Endothelial cell of umbilical vein (primary cell): ENCODE measurements around the gene EVC2. TPM values are rescaled to one million over a fixed set of nuclear protein-coding genes. Genes with fewer than 3 reads are reported as not detected.

Experiments used
- BruUV-seq: library from RNA; stranded (reverse); fragments of 400-500 nt; replicated peaks from 2 replicates; lab custom pipeline; 2021; lab: Mats Ljungman, UMichigan
- CTCF ChIA-PET: fragments of 300-600, 350-600 bp; sonication (Branson Sonifier 250); formaldehyde crosslinking; loops from one replicate; lab custom pipeline; 2021; ENCODE audit warnings: antibody characterized with exemption, inconsistent platforms; lab: Charles Lee
- POLR2A ChIA-PET: fragments of 300-600, 350-600 bp; sonication (Branson Sonifier 250); formaldehyde crosslinking; loops from one replicate; lab custom pipeline; 2021; ENCODE audit warnings: antibody characterized with exemption, inconsistent platforms; lab: Charles Lee
- DNase-seq: peaks from one replicate; pipeline ENCODE4 v3.0.0-alpha.2; 2011; ENCODE audit warnings: low read depth, low spot score
- FAIRE-seq: peaks from 2 replicates; lab custom pipeline; 2011; peaks lifted over from hg19 to GRCh38; lab: Jason Lieb, UNC
- H2AFZ ChIP-seq: 2 replicates; pipeline ENCODE4 v1.6.0; 2012; ENCODE audit warnings: low read depth, low read length, control low read depth, inconsistent platforms
- H3K27ac ChIP-seq: 2 replicates; pipeline ENCODE4 v1.5.1; 2011; ENCODE audit warnings: low read depth, mild to moderate bottlenecking, control low read depth, low read length, moderate library complexity; ENCODE audit not compliant: insufficient read depth
- H3K27me3 ChIP-seq, 2 experiments: 2 replicates each; pipeline versions ENCODE4 v1.6.0 to v1.6.1; 2011; ENCODE audit warnings: low read length in 2 of 2, mixed read lengths in 1 of 2; ENCODE audit not compliant: control insufficient read depth in 2 of 2, insufficient read depth in 2 of 2
- H3K36me3 ChIP-seq, 2 experiments: 2 replicates in 1 of 2; 3 replicates in 1 of 2; pipeline ENCODE4 v1.5.1; 2011; ENCODE audit warnings: low read length in 2 of 2, mild to moderate bottlenecking in 1 of 2, moderate library complexity in 1 of 2; ENCODE audit not compliant: control insufficient read depth in 2 of 2, insufficient read depth in 2 of 2; ENCODE audit errors: extremely low read depth in 1 of 2
- H3K4me1 ChIP-seq: 3 replicates; pipeline ENCODE4 v1.5.1; 2011; ENCODE audit warnings: mild to moderate bottlenecking, low read length; ENCODE audit not compliant: control insufficient read depth, insufficient read depth; ENCODE audit errors: extremely low read depth
- H3K4me2 ChIP-seq: 2 replicates; pipeline ENCODE4 v1.6.1; 2011; ENCODE audit warnings: low read length, control low read depth, mixed read lengths; ENCODE audit not compliant: insufficient read depth
- H3K4me3 ChIP-seq, 3 experiments: fragments of 200-600 bp in 1 of 3; sonication (generic), shearing (Covaris generic) in 1 of 3; replicated peaks in 1 of 3; 2 replicates each; pipeline ENCODE4 v1.5.1; 2011 to 2016; ENCODE audit warnings: control low read depth in 3 of 3, low read length in 3 of 3, mild to moderate bottlenecking in 2 of 3, inconsistent platforms in 1 of 3, low read depth in 1 of 3, moderate library complexity in 1 of 3; ENCODE audit not compliant: insufficient read depth in 1 of 3
- H3K79me2 ChIP-seq: 2 replicates; pipeline ENCODE4 v1.6.0; 2012; ENCODE audit warnings: low read length, inconsistent platforms; ENCODE audit not compliant: control insufficient read depth, insufficient read depth
- H3K9ac ChIP-seq: replicated peaks from 2 replicates; pipeline ENCODE3; 2011; ENCODE audit warnings: low read length, control low read depth; ENCODE audit not compliant: insufficient read depth; ENCODE audit errors: extremely low read depth
- H3K9me1 ChIP-seq: replicated peaks from 3 replicates; pipeline ENCODE4 v1.6.0; 2011; ENCODE audit warnings: mild to moderate bottlenecking, low read length; ENCODE audit not compliant: control insufficient read depth, insufficient read depth; ENCODE audit errors: extremely low read depth
- H3K9me3 ChIP-seq: replicated peaks from 2 replicates; pipeline ENCODE4 v1.5.1; 2012; ENCODE audit warnings: low read length, inconsistent platforms; ENCODE audit not compliant: control insufficient read depth, insufficient read depth
- H4K20me1 ChIP-seq: replicated peaks from 2 replicates; pipeline ENCODE3; 2011; ENCODE audit warnings: mild to moderate bottlenecking, low read length; ENCODE audit not compliant: control insufficient read depth, insufficient read depth; ENCODE audit errors: extremely low read depth
- CTCF ChIP-seq, 2 donors: IDR thresholded peaks; 1 replicate in 1 of 2; 2 replicates in 1 of 2; pipeline ENCODE4 v1.5.1; 2011; ENCODE audit warnings: low read length in 2 of 2, mild to moderate bottlenecking in 2 of 2, moderate library complexity in 2 of 2, control low read depth in 1 of 2, inconsistent platforms in 1 of 2, low read depth in 1 of 2; ENCODE audit not compliant: insufficient read depth in 1 of 2; ENCODE audit errors: extremely low read depth in 1 of 2
- EZH2 ChIP-seq: IDR thresholded peaks from 2 replicates; pipeline ENCODE4 v1.6.1; 2012; ENCODE audit warnings: borderline replicate concordance, low read depth, mild to moderate bottlenecking, moderate library complexity, low read length, inconsistent platforms; ENCODE audit not compliant: severe bottlenecking
- FOS ChIP-seq: IDR thresholded peaks from 2 replicates; pipeline ENCODE4 v1.6.1; 2011; ENCODE audit warnings: mild to moderate bottlenecking, low read length, moderate library complexity, borderline replicate concordance; ENCODE audit not compliant: insufficient read depth
- GATA2 ChIP-seq: IDR thresholded peaks from 2 replicates; pipeline ENCODE4 v1.7.0; 2011; ENCODE audit warnings: low read depth, mild to moderate bottlenecking, moderate library complexity, mixed read lengths, low read length; ENCODE audit not compliant: insufficient read length, insufficient read depth
- JUN ChIP-seq: IDR thresholded peaks from 2 replicates; pipeline ENCODE4 v1.6.1; 2011; ENCODE audit warnings: borderline replicate concordance, low read depth; ENCODE audit not compliant: insufficient read length, insufficient read depth
- MAX ChIP-seq: IDR thresholded peaks from 2 replicates; pipeline ENCODE4 v1.6.1; 2011; ENCODE audit not compliant: insufficient read depth, insufficient read length
- MYC ChIP-seq: IDR thresholded peaks from one replicate; pipeline ENCODE4 v1.6.1; 2011; ENCODE audit warnings: mild to moderate bottlenecking, low read depth, low read length
- POLR2A ChIP-seq: IDR thresholded peaks from 2 replicates; pipeline ENCODE4 v1.6.1; 2012; ENCODE audit warnings: low read depth, mild to moderate bottlenecking, control low read depth, low read length
- POLR2AphosphoS5 ChIP-seq: IDR thresholded peaks from 2 replicates; pipeline ENCODE4 v1.6.1; 2012; ENCODE audit warnings: low read depth, mild to moderate bottlenecking, control low read depth, low read length, moderate library complexity; ENCODE audit not compliant: insufficient read depth
- dilution Hi-C: fragments of 300-500 bp; cut with MboI; formaldehyde crosslinking; loops from one replicate; pipeline ENCODE4 v1.15.0; 2019; ENCODE audit warnings: low sequenced_read_pairs; ENCODE audit not compliant: extremely low pct_ligation_motif_present
- intact Hi-C: fragments of 100-400 bp; cut with micrococcal nuclease; formaldehyde crosslinking; loops from one replicate; pipeline ENCODE4 v1.10.0; 2022
- polyA plus RNA-seq, 4 experiments: library from polyadenylated mRNA; depleted of rRNA in 3 of 4; stranded (reverse) in 3 of 4; unstranded in 1 of 4; fragments of >200 nt; gene quantifications; 2 replicates each; pipeline versions ENCODE4 v1.2.1 to v1.2.3, GENCODE V29; 2011 to 2012; ENCODE audit warnings: missing spikeins in 1 of 4
- total RNA-seq: library from RNA; stranded (reverse); gene quantifications from 2 replicates; pipeline ENCODE4 v1.2.3, GENCODE V29; 2021

The EVC2 gene
- total and polyA plus RNA-seq, 2 donors (not counting 3 experiments of a cell fraction or from before 2014, with no cell fraction given): 1.7 to 8.8 TPM

GRCh38 chr4:5615496-5616075 lies 92.8 kb downstream of the EVC2 start:
- intact Hi-C loops: no loop called here
- CTCF ChIA-PET: interaction anchor here (0.6 kb wide), 1 partner anchor 67 kb away, joined by 3 read pairs; no protein-coding TSS in a partner anchor

More at GRCh38 chr4:5615496-5616075, 92.8 kb downstream of the EVC2 start:
- no peak overlapping the region for H3K4me3 ChIP-seq
- H3K9ac ChIP-seq: no peak overlapping the region
- no peak overlapping the region for H2AFZ ChIP-seq
- H3K36me3 ChIP-seq: peaks cover 6 to 29% of the 10 kb centered on the region in 2 experiments
- H3K9me1 ChIP-seq: no peaks in the 10 kb centered on the region
- FAIRE-seq (no peak), DNase-seq (no peak)
- no peaks in the 10 kb centered on the region for H4K20me1 ChIP-seq
- no peak overlapping the region for H3K4me2 ChIP-seq
- no peaks in the 10 kb centered on the region for H3K27me3 ChIP-seq
- no peaks in the 10 kb centered on the region for H3K79me2 ChIP-seq
- BruUV-seq: no TSS peak
- H3K9me3 ChIP-seq: no peaks in the 10 kb centered on the region
- POLR2A ChIA-PET: no interaction called here
- H3K27ac ChIP-seq: no peak overlapping the region
- H3K4me1 ChIP-seq: no peaks in the 10 kb centered on the region
- TF ChIP-seq EZH2: no peak
- TF ChIP-seq CTCF (IDR thresholded peaks at IDR 0.05; ENCODE audit: extremely low read depth in 1 of 2, insufficient read depth in 1 of 2, low read depth in 1 of 2, low read length in 2 of 2): no peak
- no peak for TF ChIP-seq JUN
- TF ChIP-seq FOS: no peak
- no peak for TF ChIP-seq GATA2
- no peak for TF ChIP-seq MAX
- no peak for TF ChIP-seq MYC
- no peak for TF ChIP-seq POLR2A
- TF ChIP-seq POLR2AphosphoS5: no peak
- dilution Hi-C loops: no loop called here
